Tibial nerve (tissue), 4 donors: ENCODE results near the gene CREG2. TPM values are rescaled to one million over a fixed set of nuclear protein-coding genes. Genes with fewer than 3 reads are reported as not detected.

ENCODE experiments used
- DNase-seq, 2 donors: peaks; one replicate each; pipeline ENCODE4 v3.0.0-alpha.2; 2019; ENCODE audit warnings: low spot score in 2 of 2
- H3K27ac ChIP-seq, 4 donors: fragments of 200-600 bp; sonication (generic) in 3 of 4; one replicate each; pipeline ENCODE4 v1.5.1; 2017 to 2019; ENCODE audit warnings: mild to moderate bottlenecking in 1 of 4
- H3K27me3 ChIP-seq, 2 donors: fragments of 200-600 bp; sonication (generic) in 1 of 2; one replicate each; pipeline versions ENCODE4 v1.5.1 to v1.6.0; 2017 to 2019
- H3K36me3 ChIP-seq, 3 donors: fragments of 200-600 bp; sonication (generic); one replicate each; pipeline ENCODE4 v1.5.1; 2018 to 2019
- H3K4me1 ChIP-seq, 4 donors: fragments of 200-600 bp; sonication (generic) in 3 of 4; one replicate each; pipeline ENCODE4 v1.5.1; 2017 to 2019
- H3K4me3 ChIP-seq, 4 donors: fragments of 200-600 bp; sonication (generic) in 3 of 4; one replicate each; pipeline ENCODE4 v1.5.1; 2017 to 2019; ENCODE audit warnings: mild to moderate bottlenecking in 1 of 4, moderate library complexity in 1 of 4
- H3K9me3 ChIP-seq, 4 donors: fragments of 200-600 bp; sonication (generic) in 3 of 4; one replicate each; pipeline ENCODE4 v1.5.1; 2017 to 2019
- CTCF ChIP-seq, 5 experiments: fragments of 200-600 bp in 3 of 5; fragments of 450-650 bp in 2 of 5; sonication (generic) in 3 of 5; IDR thresholded peaks; one replicate each; pipeline ENCODE4 v1.5.1; 2016 to 2019; ENCODE audit warnings: antibody characterized with exemption in 5 of 5, mild to moderate bottlenecking in 3 of 5, moderate library complexity in 2 of 5
- EP300 ChIP-seq, 2 donors: sonication (generic); formaldehyde crosslinking; IDR thresholded peaks; one replicate each; pipeline ENCODE4 v1.6.1; 2017; ENCODE audit warnings: antibody characterized with exemption in 2 of 2, mild to moderate bottlenecking in 1 of 2
- POLR2A ChIP-seq, 2 donors: fragments of 450-650 bp; IDR thresholded peaks; one replicate each; pipeline ENCODE4 v1.6.1; 2017; ENCODE audit warnings: antibody characterized with exemption in 2 of 2, mild to moderate bottlenecking in 2 of 2, moderate library complexity in 2 of 2
- WGBS, 2 donors: methylation state at CpG; one replicate each; pipeline ENCODE4 v1.1.5; 2018; 5-methylcytosine and 5-hydroxymethylcytosine counted together
- total RNA-seq, 4 donors: library from RNA; depleted of rRNA; stranded (reverse); fragments of >200 nt; gene quantifications; one replicate each; pipeline ENCODE4 v1.1.0, GENCODE V29; 2016

CREG2 gene
- total RNA-seq, 4 donors from 2014 or later = not detected

DNA sequence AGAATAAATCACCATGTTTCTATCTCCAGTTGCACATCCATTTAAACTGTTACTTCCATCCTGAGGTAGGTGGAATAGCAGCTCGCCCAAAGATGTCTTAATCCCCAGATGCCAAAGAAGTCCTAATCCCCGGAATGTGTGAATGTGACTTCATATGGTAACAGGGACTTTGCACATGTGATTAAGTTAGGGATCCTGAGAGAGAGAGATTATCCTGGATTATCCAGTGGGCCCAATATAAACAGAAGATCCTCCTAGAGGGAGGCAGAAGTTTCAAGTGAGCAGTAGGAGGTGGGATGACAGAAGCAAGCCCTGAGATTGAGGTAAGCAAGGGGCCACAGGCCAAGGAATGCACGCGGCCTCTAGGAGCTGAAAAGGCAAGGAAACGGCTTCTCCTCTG, 19.8 kb downstream of the CREG2 start:
- DNase-seq = no peak
- TF ChIP-seq EP300 (IDR thresholded peaks at IDR 0.05) (no peak), POLR2A (IDR thresholded peaks at IDR 0.05) (no peak), CTCF (IDR thresholded peaks at IDR 0.05) (no peak)
- H3K27me3 ChIP-seq = no peaks in the 10 kb centered on the region
- H3K9me3 ChIP-seq = no peaks in the 10 kb centered on the region
- no peak overlapping the region for H3K27ac ChIP-seq
- H3K36me3 ChIP-seq = no peaks in the 10 kb centered on the region
- no peak overlapping the region for H3K4me3 ChIP-seq
- H3K4me1 ChIP-seq = no peaks in the 10 kb centered on the region
- 87 to 92% methylated on average over 5 of the region's 5 CpGs for WGBS, 2 donors

GRCh38 chr2:101364878-101365277, 22.4 kb downstream of the CREG2 start:
- TF ChIP-seq POLR2A (IDR thresholded peaks at IDR 0.05) = no peak
- no peak for TF ChIP-seq EP300 (IDR thresholded peaks at IDR 0.05)
- no peak for TF ChIP-seq CTCF (IDR thresholded peaks at IDR 0.05)
- WGBS, 2 donors = 90 to 92% methylated on average over 7 of the region's 7 CpGs
- H3K27ac ChIP-seq = no peak overlapping the region
- H3K4me1 ChIP-seq = peaks cover 0 to 5% (median 0%) of the 10 kb centered on the region in 4 donors
- H3K36me3 ChIP-seq = no peaks in the 10 kb centered on the region
- no peak overlapping the region for H3K4me3 ChIP-seq
- no peaks in the 10 kb centered on the region for H3K9me3 ChIP-seq
- DNase-seq = no peak
- no peaks in the 10 kb centered on the region for H3K27me3 ChIP-seq

DNA sequence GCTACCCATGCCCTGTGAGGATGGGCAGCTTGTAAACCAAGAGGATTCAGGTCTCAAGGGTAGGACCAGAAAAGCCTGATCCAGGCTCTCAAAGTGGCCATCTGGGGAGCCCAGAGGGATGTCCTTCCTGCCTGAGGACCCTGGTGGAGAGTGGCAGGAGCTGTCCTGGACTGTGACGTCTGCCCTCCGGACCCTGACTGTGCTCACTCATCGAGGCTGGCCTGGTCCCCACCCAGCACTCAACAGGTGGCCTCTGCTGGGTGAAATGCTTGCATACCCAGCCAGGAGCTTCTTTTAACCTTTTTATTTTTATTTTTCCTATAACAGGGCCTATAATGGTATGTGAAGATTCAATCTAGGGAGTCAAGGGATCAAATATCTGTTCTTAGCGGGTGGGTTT, 24.5 kb downstream of the CREG2 start:
- Histone ChIP-seq H3K4me1 (peaks cover 0 to 5% (median 0%) of the 10 kb centered on the region in 4 donors), H3K9me3 (no peaks in the 10 kb centered on the region), H3K27me3 (no peaks in the 10 kb centered on the region), H3K36me3 (no peaks in the 10 kb centered on the region), H3K27ac (no peak overlapping the region), H3K4me3 (no peak overlapping the region)
- 73 to 79% methylated on average over 4 of the region's 4 CpGs for WGBS, 2 donors
- no peak for TF ChIP-seq POLR2A (IDR thresholded peaks at IDR 0.05)
- no peak for TF ChIP-seq CTCF (IDR thresholded peaks at IDR 0.05)
- TF ChIP-seq EP300 (IDR thresholded peaks at IDR 0.05) = no peak
- no peak for DNase-seq

DNA sequence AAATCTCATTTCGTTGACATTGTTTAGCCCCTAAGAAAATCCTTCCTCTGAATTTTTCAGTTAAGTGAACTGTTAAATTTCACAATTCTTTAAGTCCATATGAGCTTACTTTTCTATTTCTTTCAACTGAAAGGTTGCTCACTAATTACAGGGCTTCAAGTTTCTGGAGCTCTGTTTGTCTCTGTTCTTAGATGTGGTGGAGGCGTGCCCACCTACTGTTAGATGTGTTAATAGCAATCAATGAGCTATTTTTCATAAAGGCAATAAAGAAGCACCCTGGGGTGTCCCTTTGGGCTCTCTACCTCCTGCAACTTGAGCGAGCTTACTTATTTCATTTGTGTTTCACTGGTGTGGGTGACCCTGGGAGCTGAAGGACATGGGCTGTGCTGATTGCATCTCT, 25.0 kb downstream of the CREG2 start:
- Histone ChIP-seq H3K27ac (no peak overlapping the region), H3K27me3 (no peaks in the 10 kb centered on the region), H3K4me3 (no peak overlapping the region), H3K9me3 (no peaks in the 10 kb centered on the region), H3K36me3 (no peaks in the 10 kb centered on the region), H3K4me1 (peaks cover 0 to 5% (median 0%) of the 10 kb centered on the region in 4 donors)
- DNase-seq = no peak
- 83 to 88% methylated on average over 3 of the region's 3 CpGs for WGBS, 2 donors
- TF ChIP-seq POLR2A (IDR thresholded peaks at IDR 0.05) (no peak), CTCF (IDR thresholded peaks at IDR 0.05) (no peak), EP300 (IDR thresholded peaks at IDR 0.05) (no peak)

DNA sequence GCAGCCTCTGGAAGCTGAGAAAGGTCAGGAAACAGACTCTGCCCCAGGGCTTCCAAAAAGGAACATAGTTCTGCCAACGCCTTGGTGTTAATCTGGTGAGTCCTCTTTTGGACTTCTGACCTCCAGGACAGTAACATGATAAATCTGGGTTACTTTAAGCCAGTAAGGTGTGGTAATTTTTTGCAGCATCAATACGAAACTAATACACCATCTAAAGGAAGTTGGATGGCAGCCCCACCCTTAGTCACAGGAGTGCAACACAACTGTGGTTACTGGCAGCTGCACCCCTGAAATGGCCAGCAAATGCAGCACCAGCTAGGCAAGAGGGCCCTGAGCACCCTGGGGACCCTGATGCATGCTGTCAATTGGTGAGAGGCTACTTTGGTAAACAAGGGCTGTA, 25.8 kb downstream of the CREG2 start:
- 50 to 68% methylated on average over 2 of the region's 2 CpGs for WGBS, 2 donors
- Histone ChIP-seq H3K4me1 (peaks cover 0 to 5% (median 0%) of the 10 kb centered on the region in 4 donors), H3K9me3 (no peaks in the 10 kb centered on the region), H3K27ac (no peak overlapping the region), H3K36me3 (no peaks in the 10 kb centered on the region), H3K4me3 (no peak overlapping the region), H3K27me3 (no peaks in the 10 kb centered on the region)
- DNase-seq = no peak
- no peak for TF ChIP-seq EP300 (IDR thresholded peaks at IDR 0.05)
- TF ChIP-seq POLR2A (IDR thresholded peaks at IDR 0.05) = no peak
- no peak for TF ChIP-seq CTCF (IDR thresholded peaks at IDR 0.05)
